GM12874 (cell line): Measurements from ENCODE around the gene PUM1.

Experiments
- CTCF ChIP-seq: IDR thresholded peaks from 2 replicates; pipeline ENCODE4 v1.5.1; 2011; ENCODE audit warnings: low read depth, mild to moderate bottlenecking, control low read depth, low read length, moderate library complexity; ENCODE audit not compliant: insufficient read depth

The PUM1 gene

GRCh38 chr1:30947212-30947611, 118.3 kb downstream of the PUM1 start:
- no peak for TF ChIP-seq CTCF

DNA sequence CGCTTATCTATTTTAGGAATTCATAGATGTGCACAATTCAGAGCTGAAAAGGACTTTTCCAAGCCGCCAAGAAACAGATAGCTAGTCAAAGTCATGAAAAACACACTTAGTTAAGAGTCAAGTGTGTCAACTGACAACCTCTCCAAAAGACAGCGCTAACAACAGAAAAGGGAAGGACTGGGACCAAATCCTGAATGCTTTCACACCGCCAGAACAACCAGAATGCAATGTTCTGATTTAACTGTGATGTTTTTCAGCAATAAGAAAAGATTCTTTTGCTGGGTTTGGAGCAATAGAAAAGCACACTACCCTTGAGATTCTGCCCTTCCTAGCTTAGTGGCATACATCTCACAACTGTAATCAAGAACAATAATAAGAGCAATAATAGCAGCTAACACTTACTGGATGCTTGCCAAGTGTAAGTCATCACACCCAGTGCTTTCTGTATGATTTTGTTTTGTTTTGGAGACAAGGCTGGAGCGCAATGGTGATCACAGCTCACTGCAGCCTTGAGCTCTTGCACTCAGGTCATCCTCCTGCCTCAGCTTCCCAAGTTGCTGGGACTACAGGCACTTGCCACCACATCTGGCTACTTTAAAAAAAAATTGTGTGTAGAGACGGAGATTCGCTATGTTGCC, 123.1 kb downstream of the PUM1 start:
- TF ChIP-seq CTCF, result no peak

GRCh38 chr1:30940541-30940940, 125.0 kb downstream of the PUM1 start:
- no peak for TF ChIP-seq CTCF

DNA sequence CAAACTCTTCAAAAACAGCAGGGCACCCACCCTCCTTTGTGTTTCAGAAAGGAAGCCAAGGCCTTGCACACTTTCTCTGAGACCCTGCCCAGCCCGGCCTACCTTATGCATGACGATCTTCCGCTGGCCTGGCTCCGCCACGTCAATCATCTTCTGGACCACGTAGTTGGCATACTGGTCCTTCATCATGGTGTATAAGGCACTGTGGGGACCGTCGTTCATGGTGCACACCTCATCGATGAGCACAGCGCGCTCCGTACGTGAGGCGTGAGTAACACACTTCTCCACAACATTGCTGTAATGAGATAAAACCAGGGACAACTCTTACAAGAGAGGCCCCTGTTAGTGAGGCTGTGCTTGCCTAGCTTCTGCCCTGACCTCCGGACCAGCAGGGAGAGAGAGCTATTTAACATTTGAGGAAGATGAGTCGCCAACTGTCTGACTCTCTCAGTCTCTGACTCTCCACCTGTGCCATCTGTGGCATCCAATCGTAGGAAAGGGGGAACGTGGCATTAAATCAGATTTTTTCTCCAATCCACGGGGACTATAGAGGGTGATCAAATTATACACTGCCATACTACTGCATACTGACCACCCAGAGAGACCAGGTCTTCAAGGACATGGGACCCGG, 128.9 kb downstream of the PUM1 start:
- no peak for TF ChIP-seq CTCF

DNA sequence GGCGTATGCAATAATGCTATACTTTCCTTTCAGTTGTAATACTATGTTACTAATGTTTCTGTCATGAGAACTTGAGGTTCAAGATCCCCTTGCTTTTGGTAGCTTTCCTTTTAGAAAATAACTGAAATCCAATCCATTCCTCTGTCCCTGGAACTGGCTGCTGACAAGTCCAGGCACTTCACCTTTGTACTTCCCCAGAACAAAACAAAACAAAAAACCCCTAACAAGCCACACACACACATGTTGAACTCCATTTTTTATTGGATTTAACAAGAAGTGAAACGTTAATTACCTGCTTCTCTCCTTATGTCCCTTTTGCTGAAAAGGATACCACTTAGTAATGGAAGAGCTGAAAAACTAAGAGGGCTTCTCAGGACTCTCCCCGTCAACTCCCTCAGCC, 130.9 kb downstream of the PUM1 start:
- TF ChIP-seq CTCF, result no peak

- no peak for TF ChIP-seq CTCF
Observed at GRCh38 chr1:30933874-30934252, 131.7 kb downstream of the PUM1 start.

DNA sequence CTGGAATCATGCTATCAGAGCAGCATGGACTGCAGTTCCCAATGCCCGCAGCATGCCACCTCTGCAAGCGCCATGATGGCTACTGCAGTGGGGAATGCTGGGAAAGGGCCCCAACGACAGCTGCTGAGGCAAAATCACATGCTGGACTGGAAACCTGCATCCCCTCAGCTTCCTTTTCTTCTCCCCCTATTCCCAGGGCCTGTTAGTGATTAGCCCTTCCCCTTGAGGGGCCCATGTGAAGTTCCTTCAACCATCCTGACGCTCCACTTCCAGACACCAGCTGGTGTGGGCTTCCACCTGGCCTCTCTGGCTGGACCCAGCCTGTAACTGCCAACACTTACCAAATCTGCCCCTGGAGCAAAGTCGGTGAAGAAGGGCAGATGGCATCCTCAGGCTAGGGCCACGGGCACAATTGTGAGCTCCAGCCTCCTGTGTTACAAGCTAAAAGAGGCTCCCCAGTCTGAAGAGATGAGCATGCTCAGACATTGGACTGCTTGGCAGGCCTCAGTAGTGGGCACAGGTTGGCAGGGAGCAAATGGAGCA, 134.8 kb downstream of the PUM1 start:
- TF ChIP-seq CTCF, result no peak
